ENCODE results near the gene WNT5B. TPM values are rescaled to one million over a fixed set of nuclear protein-coding genes. Genes with fewer than 3 reads are reported as not detected.

Gene WNT5B
- total RNA-seq, 1 donor from 2014 or later: 54.4 TPM

DNA sequence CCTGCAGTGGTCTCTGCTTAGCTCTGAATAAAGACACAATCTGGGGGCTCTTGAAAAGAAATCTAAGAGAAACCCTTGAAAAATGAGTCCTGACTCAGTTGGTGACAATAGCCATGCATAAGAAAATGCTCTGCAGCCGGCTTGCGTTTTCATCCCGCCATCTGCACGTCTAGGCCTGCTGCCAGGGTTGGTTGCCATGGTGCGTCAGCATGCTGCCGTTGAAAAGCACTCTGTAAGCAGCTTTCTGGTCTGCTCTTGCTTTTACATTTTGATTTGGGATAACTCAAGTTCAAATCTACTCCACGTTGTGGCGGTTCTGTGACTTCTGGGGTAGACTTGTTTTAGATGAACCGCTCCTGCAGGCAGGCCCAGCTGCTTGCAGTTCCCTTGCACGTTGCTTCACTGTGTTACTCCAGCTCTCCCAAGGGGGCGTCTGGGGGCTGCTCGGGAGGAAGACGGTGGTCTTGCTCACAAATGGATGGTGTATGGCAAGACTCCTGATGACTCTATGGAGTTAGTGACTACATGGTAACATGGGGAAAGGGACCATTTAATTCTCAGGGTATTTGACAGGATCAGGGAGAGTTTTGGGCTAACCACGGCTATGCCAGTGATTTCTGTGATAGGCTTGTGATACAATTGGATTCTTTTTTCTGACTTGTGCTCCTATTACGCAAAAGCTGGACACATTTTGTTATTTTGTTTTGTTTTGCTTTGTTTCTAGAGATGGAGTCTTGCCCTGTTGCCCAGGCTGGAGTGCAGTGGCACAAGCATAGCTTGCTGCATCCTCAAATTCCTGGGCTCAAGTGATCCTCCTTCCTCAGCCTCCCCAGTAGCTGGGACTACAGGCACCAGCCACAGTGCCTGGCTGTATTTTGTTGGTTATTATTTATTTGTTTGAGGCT is 15.8 kb downstream of the WNT5B start:
- Mint-ChIP-seq H3K4me3 (no peak overlapping the region), H3K27me3 (ENCODE audit: low read depth) (peaks cover 9% of the 10 kb centered on the region), H3K27ac (peak overlapping the region; percentile 59), H3K36me3 (peaks cover 12% of the 10 kb centered on the region), H3K4me1 (peaks cover 35% of the 10 kb centered on the region), H3K9me3 (no peaks in the 10 kb centered on the region)
- TF ChIP-seq, protein P1, sequence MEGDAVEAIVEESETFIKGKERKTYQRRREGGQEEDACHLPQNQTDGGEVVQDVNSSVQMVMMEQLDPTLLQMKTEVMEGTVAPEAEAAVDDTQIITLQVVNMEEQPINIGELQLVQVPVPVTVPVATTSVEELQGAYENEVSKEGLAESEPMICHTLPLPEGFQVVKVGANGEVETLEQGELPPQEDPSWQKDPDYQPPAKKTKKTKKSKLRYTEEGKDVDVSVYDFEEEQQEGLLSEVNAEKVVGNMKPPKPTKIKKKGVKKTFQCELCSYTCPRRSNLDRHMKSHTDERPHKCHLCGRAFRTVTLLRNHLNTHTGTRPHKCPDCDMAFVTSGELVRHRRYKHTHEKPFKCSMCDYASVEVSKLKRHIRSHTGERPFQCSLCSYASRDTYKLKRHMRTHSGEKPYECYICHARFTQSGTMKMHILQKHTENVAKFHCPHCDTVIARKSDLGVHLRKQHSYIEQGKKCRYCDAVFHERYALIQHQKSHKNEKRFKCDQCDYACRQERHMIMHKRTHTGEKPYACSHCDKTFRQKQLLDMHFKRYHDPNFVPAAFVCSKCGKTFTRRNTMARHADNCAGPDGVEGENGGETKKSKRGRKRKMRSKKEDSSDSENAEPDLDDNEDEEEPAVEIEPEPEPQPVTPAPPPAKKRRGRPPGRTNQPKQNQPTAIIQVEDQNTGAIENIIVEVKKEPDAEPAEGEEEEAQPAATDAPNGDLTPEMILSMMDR (IDR thresholded peaks at IDR 0.05; ENCODE audit: unreplicated experiment): no peak
- peak in 1 of 2 experiments; percentile 73 for DNase-seq (ENCODE audit: low spot score in 2 of 2, unreplicated experiment in 2 of 2)

DNA sequence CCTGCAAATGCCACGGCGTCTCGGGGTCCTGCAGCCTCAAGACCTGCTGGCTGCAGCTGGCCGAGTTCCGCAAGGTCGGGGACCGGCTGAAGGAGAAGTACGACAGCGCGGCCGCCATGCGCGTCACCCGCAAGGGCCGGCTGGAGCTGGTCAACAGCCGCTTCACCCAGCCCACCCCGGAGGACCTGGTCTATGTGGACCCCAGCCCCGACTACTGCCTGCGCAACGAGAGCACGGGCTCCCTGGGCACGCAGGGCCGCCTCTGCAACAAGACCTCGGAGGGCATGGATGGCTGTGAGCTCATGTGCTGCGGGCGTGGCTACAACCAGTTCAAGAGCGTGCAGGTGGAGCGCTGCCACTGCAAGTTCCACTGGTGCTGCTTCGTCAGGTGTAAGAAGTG is 16.8 kb downstream of the WNT5B start:
- Mint-ChIP-seq H3K27ac (no peak overlapping the region), H3K4me1 (peaks cover 45% of the 10 kb centered on the region), H3K36me3 (peaks cover 5% of the 10 kb centered on the region), H3K27me3 (ENCODE audit: low read depth) (peaks cover 4% of the 10 kb centered on the region), H3K4me3 (no peak overlapping the region), H3K9me3 (no peaks in the 10 kb centered on the region)
- no peak for DNase-seq (ENCODE audit: low spot score in 2 of 2, unreplicated experiment in 2 of 2)
- TF ChIP-seq, protein P1 (IDR thresholded peaks at IDR 0.05; ENCODE audit: unreplicated experiment): no peak

DNA sequence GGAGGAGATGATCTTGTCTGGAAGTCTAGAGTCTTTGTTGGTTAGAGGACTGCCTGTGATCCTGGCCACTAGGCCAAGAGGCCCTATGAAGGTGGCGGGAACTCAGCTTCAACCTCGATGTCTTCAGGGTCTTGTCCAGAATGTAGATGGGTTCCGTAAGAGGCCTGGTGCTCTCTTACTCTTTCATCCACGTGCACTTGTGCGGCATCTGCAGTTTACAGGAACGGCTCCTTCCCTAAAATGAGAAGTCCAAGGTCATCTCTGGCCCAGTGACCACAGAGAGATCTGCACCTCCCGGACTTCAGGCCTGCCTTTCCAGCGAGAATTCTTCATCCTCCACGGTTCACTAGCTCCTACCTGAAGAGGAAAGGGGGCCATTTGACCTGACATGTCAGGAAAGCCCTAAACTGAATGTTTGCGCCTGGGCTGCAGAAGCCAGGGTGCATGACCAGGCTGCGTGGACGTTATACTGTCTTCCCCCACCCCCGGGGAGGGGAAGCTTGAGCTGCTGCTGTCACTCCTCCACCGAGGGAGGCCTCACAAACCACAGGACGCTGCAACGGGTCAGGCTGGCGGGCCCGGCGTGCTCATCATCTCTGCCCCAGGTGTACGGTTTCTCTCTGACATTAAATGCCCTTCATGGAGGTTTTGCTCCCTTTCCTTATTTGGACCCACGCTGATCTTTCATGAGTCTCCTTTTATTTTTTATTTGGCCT is 17.7 kb downstream of the WNT5B start:
- peaks cover 4% of the 10 kb centered on the region for H3K27me3 Mint-ChIP-seq (ENCODE audit: low read depth)

GRCh38 chr12:1647285-1647669 is 18.2 kb downstream of the WNT5B start:
- H3K4me1 Mint-ChIP-seq: peaks cover 52% of the 10 kb centered on the region
- no peak overlapping the region for H3K27ac Mint-ChIP-seq
- TF ChIP-seq, protein P1 (IDR thresholded peaks at IDR 0.05; ENCODE audit: unreplicated experiment): no peak

More for the DNA sequence above, 17.7 kb downstream of the WNT5B start:
- no peak overlapping the region for H3K4me3 Mint-ChIP-seq
- H3K4me1 Mint-ChIP-seq: peaks cover 52% of the 10 kb centered on the region
- H3K27ac Mint-ChIP-seq: no peak overlapping the region
- no peaks in the 10 kb centered on the region for H3K9me3 Mint-ChIP-seq
- TF ChIP-seq, protein P1 (IDR thresholded peaks at IDR 0.05; ENCODE audit: unreplicated experiment): no peak
- H3K36me3 Mint-ChIP-seq: peaks cover 5% of the 10 kb centered on the region
- DNase-seq (ENCODE audit: low spot score in 2 of 2, unreplicated experiment in 2 of 2): no peak

GRCh38 chr12:1650260-1650977 is 21.4 kb downstream of the WNT5B start:
- no peak for DNase-seq (ENCODE audit: low spot score in 2 of 2, unreplicated experiment in 2 of 2)
- Mint-ChIP-seq H3K4me1 (peaks cover 42% of the 10 kb centered on the region), H3K9me3 (no peaks in the 10 kb centered on the region), H3K4me3 (no peak overlapping the region), H3K27me3 (ENCODE audit: low read depth) (no peaks in the 10 kb centered on the region), H3K27ac (peak overlapping the region; percentile 51), H3K36me3 (peaks cover 5% of the 10 kb centered on the region)
- TF ChIP-seq, protein P1 (IDR thresholded peaks at IDR 0.05; ENCODE audit: unreplicated experiment): no peak

More at GRCh38 chr12:1647285-1647669, 18.2 kb downstream of the WNT5B start:
- no peak overlapping the region for H3K4me3 Mint-ChIP-seq
- no peak for DNase-seq (ENCODE audit: low spot score in 2 of 2, unreplicated experiment in 2 of 2)
- H3K9me3 Mint-ChIP-seq: no peaks in the 10 kb centered on the region
- peaks cover 4% of the 10 kb centered on the region for H3K27me3 Mint-ChIP-seq (ENCODE audit: low read depth)
- H3K36me3 Mint-ChIP-seq: peaks cover 5% of the 10 kb centered on the region

All from mesothelial cell of epicardium (in vitro differentiated cells).